GM19452 (cell line): ENCODE results near the gene LRRN4.
A peak's percentile ranks its signal among the peaks of the same experiment; 100 is the strongest.

ENCODE experiments used
- ATAC-seq: cut with Tn5 transposase; IDR thresholded peaks from one replicate; pipeline ENCODE4 v1.9.1; 2021; ENCODE audit not compliant: unreplicated experiment

LRRN4 gene

DNA sequence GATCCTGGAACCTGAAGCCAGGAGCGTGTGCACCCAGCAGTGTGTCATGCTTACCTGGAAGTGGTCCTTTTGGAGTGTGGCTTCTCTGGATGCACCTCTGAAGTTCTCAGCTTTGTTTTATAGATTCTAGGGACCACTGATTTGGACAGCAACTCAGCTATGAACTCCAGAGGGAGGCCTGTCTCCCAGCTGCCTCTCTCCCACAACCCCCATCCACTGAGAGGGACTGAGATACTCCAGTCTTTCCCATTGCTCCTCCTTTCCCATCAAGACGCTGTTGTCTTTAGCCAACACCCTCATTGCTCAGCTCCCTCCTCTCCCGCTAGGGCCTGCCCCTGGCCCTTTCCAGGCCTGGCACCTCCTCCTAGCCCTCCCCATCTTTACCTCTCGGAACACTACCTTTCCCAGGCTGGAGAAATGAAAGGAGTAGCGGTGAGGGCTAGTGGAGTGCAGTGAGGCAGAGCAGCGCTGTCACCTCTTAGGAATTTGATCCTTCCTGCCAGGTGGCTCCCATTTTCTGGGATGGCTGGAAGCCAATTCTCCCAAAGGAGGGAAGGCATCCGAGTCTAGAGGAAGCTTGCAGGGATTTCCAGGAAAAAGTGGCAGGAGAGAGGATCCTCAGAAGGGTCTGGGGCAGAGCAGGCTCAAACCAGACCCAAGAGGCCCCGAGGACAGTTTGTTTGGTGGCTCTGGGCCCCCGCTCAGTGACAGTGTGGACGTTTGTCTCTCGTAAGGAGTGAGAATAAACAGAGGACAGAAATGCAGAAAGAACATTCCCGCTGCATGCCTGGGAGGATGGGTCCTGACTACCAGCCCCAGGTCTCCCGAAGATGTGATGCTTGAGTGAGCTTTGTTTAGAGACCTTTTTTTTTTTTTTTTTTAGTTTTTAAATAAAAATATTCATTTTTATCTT lies at the start of gene LRRN4:
LRRN4 (minus strand) TSS at position 285 of the 913 bp plus-strand sequence. CDS start 1,261 bp downstream, outside the sequence.
- no peak for ATAC-seq

- no peak for ATAC-seq
Observed at GRCh38 chr20:6103301-6103700, 49.4 kb upstream of the LRRN4 start.

- ATAC-seq, result no peak
Observed at GRCh38 chr20:6101346-6101745, 47.5 kb upstream of the LRRN4 start.

GRCh38 chr20:6100246-6100645 lies 46.4 kb upstream of the LRRN4 start:
- no peak for ATAC-seq

- no peak for ATAC-seq
Observed at GRCh38 chr20:6099819-6100218, 46.0 kb upstream of the LRRN4 start.

DNA sequence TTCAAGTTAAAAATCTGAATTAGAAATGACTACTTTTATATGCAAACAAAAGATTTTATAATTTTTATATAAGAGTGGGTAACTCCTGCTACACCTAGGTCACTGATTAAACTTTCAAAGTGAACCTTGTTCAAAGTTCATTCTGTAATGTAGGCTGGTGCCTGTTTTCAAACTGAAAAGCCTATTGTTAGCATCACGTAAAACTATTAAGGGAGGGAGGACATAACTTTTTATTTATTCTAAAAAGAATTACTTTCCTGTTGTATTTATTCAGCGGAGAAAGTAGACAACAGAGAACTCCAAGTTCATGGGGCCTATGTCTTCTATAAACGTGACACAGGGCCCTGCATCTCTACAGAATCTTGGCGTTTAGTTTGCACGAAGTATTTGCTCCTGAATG lies 41.5 kb upstream of the LRRN4 start:
- no peak for ATAC-seq

GRCh38 chr20:6094565-6094964 lies 40.7 kb upstream of the LRRN4 start:
- no peak for ATAC-seq

DNA sequence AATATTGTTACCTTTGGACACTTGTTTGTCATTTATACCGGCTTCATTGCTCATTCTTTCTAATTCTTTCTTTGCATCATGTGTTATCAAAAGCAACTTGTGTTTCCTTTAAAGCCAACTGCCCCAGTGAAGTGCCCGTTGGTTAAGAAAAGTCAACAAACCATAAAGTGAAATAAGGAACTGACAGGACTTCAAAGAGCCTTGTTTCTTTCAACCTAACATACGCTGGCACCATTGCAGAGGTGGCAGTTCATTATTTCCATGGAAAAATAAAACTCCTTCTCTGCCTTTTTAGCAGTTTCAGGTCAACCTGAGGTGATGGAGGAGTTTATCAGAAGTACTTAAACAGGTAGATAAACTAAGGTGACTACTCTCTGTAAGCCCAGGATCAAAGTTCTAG lies 40.2 kb upstream of the LRRN4 start:
- no peak for ATAC-seq

DNA sequence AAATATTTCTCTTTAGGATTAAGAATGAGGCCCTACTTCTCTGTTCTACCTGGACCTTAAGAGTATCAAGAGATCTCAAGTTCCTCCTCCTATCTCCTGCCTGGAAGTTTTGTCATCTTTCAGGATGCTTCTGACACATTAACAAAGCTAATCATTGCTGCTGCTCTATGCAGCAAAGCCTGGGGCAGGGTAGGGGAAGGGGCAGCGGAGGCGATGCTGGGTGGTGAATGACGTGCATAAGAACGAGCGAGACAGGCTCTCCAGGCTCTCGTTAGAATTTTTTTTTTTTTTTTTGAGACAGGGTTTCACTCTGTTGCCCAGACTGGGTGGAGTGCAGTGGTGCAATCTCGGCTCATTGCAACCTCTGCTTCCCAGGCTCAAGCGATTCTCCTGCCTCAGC lies 37.8 kb upstream of the LRRN4 start:
- ATAC-seq, result no peak

DNA sequence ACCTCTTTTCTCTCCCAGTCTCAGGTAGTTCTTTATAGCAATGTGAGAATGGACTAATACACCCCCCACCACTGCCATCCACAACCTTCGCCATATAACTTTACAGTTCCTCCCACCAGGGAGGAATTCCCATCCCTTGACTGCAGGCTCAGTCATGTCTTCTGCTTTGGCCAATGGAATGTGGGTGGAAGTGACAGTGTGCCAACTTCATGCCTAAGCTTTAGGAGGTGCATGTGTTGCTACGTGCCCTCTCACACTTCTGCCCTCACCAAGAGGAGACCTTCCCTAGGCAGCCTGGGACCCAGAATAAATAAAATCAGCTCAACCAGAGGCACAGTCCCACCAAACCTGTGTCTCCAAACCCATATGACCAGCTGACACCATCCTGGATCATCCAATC lies 33.0 kb upstream of the LRRN4 start:
- ATAC-seq, result no peak

DNA sequence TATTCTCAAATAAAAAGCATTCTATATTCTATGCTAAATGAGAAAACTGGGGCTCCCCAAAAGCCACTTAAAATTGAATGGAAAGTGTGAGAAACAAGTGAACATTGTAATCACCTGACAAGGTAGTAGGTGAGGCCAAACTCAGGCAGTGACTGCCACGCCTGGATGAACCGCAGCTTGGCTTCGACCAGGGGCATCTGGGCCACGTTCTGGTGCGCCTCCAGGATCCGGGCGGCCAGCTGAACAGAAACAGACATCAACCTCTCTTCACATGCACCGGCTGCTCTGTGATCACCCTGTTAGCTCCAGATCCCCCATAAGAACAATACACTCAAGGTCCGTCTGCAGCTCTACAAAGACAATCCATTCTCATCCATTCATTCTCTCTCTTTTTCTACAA lies 30.1 kb upstream of the LRRN4 start:
- ATAC-seq, result no peak

DNA sequence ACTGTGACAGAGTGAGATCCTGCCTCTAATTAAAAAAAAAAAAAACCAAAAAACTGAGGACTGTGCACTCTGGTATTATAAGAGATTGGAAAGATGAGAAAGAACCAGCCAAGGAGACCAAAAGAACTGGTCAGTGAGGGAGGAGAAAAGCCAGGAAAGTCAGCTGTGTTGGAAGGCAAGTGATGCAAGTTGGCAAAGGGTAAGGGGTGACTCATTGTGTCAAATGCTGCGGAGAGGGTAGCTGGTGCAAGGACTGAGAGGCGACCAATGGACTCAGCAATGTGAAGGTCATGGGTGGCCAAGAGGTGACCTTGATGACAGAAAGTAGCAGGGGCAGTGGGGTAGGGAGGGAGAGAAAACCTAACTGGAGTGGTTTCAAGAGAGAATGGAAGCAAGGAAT lies 27.4 kb upstream of the LRRN4 start:
- no peak for ATAC-seq

GRCh38 chr20:6079016-6079415 lies 25.2 kb upstream of the LRRN4 start:
- no peak for ATAC-seq

DNA sequence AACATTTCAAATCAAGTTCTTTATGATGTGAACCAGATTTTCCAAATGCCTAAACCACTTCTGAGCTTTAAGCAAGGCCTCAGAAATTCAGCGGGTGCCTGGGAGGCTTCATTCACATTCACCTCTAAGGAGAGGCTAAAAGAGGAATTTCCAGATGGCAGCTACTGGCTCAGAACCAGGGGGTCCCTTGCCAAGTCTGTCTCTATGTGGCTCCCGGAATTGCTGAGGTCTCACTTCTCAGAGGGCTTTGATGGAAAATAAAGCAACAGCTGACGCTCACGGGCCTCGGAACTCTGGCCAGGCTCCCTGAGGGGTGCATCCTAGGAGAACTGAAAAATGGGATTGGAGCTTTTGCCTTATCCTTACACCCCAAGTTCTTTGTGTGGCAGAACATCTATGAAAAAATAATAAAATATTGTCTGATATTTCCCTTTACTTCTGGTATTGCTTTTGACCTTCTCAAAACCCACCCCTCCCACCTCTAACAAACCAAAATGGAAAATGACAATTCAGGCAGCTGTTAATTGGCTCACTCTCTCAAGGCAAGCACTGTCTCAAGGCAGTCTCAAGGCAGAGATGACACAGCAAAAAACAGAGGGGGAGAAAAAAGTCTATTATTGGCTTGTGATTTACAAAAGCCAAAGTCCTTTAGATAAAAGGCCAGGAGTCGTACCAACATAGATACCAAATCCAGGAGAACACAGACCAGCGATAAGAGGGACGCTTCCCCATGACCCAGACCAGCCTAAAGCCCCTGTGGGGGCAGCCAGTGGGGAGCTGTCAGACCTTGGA lies 21.8 kb upstream of the LRRN4 start:
- no peak for ATAC-seq

DNA sequence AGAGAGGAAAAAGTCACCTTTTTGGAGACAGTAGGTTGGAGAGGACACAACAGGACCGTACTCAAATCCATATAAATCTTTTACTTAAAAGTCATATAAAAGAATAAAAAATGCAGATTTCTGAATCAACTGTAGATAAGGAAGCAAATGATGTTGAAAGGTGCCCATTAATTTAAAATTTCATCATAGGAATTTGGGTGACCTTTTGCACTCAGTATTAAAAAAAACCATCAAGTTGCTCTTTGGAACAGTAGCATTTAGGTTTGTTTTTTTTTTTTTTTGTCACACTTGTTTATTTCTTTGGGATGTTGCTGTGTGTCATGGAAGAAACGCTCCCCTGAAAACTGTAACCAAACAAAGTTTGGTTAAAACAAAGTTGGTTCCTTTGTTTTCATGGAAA lies 20.9 kb upstream of the LRRN4 start:
- no peak for ATAC-seq

GRCh38 chr20:6074145-6074561 lies 20.3 kb upstream of the LRRN4 start:
- peak; percentile 76 for ATAC-seq

- no peak for ATAC-seq
Observed at GRCh38 chr20:6070829-6071695, 17.2 kb upstream of the LRRN4 start.

- ATAC-seq, result no peak
Observed at GRCh38 chr20:6069669-6070068, 15.8 kb upstream of the LRRN4 start.

GRCh38 chr20:6067763-6068318 lies 14.0 kb upstream of the LRRN4 start:
- no peak for ATAC-seq

DNA sequence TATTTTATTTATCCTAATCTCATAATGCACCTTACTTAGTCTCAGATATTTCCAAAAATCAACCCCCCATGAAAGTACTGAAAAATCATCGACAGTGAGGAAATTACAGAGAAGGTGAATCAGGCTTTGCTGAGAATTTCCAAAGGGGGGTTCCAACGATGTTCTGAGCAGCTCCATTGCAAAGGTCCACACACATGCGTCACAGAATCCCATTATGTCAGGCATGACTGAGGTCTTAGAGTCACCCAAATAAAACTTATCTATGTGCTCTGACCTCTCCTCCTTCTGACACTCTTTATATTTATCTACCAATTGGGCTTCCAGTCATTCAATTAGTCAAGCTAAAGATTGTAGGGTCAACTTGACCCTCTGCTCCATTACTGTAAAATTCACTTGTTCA lies 12.7 kb upstream of the LRRN4 start:
- no peak for ATAC-seq

GRCh38 chr20:6061544-6061943 lies 7.7 kb upstream of the LRRN4 start:
- no peak for ATAC-seq
